DMS 273 treated with DMSO at 0.1 percent for 48 hours (cell line): Measurements from ENCODE around the gene IKZF4.
"Not testable (repeated sequence)": the region's sequence is repeated elsewhere in the genome, so short reads cannot be mapped to it uniquely, and the experiment has no call there.

Experiments
- DNase-seq: peaks from one replicate; lab custom pipeline; 2025; lab: John Stamatoyannopoulos, UW

The IKZF4 gene

GRCh38 chr12:55999522-55999921 lies 21.3 kb upstream of the IKZF4 start:
- DNase-seq, result not testable (repeated sequence)

- not testable (repeated sequence) for DNase-seq
These were observed 20.8 kb upstream of the IKZF4 start for GRCh38 chr12:55999999-56000540.

GRCh38 chr12:56001487-56002100 lies 19.2 kb upstream of the IKZF4 start:
- DNase-seq, result no peak

GRCh38 chr12:56003376-56003775 lies 17.5 kb upstream of the IKZF4 start:
- DNase-seq, result not testable (repeated sequence)

GRCh38 chr12:56004211-56004610 lies 16.6 kb upstream of the IKZF4 start:
- DNase-seq, result no peak

GRCh38 chr12:56007564-56008559 lies 13.0 kb upstream of the IKZF4 start:
- no peak for DNase-seq

GRCh38 chr12:56010111-56010570 lies 10.7 kb upstream of the IKZF4 start:
- DNase-seq, result no peak

- no peak for DNase-seq
These were observed 9.2 kb upstream of the IKZF4 start for GRCh38 chr12:56011509-56012090.

GRCh38 chr12:56013482-56013881 lies 7.4 kb upstream of the IKZF4 start:
- no peak for DNase-seq

GRCh38 chr12:56014205-56014604 lies 6.6 kb upstream of the IKZF4 start:
- DNase-seq, result no peak

GRCh38 chr12:56017181-56017580 lies 3.7 kb upstream of the IKZF4 start:
- no peak for DNase-seq

- DNase-seq, result no peak
These were observed 2.5 kb upstream of the IKZF4 start for GRCh38 chr12:56018356-56018755.

GRCh38 chr12:56021889-56022497 lies 1.1 kb downstream of the IKZF4 start:
- DNase-seq, result no peak

GRCh38 chr12:56028511-56029165 lies 7.8 kb downstream of the IKZF4 start:
- DNase-seq, result no peak

GRCh38 chr12:56029166-56029519 lies 8.3 kb downstream of the IKZF4 start:
- DNase-seq, result no peak

GRCh38 chr12:56029666-56030293 lies 8.9 kb downstream of the IKZF4 start:
- DNase-seq, result no peak

- no peak for DNase-seq
These were observed 11.1 kb downstream of the IKZF4 start for GRCh38 chr12:56031987-56032386.

- DNase-seq, result no peak
These were observed 13.9 kb downstream of the IKZF4 start for GRCh38 chr12:56034586-56035332.

GRCh38 chr12:56037161-56037560 lies 16.3 kb downstream of the IKZF4 start:
- no peak for DNase-seq

- DNase-seq, result no peak
These were observed 17.3 kb downstream of the IKZF4 start for GRCh38 chr12:56038022-56038655.
